Measurements from ENCODE around the gene MBOAT1. TPM values are rescaled to one million over a fixed set of nuclear protein-coding genes. Genes with fewer than 3 reads are reported as not detected.
"Not testable (repeated sequence)": the region's sequence is repeated elsewhere in the genome, so short reads cannot be mapped to it uniquely, and the experiment has no call there.

MBOAT1 gene
- total and polyA plus RNA-seq, 12 donors = 1.5 to 7.9 (median 3.8) TPM

GRCh38 chr6:20146291-20146690 is 66.0 kb downstream of the MBOAT1 start:
- H3K4me1 ChIP-seq = peaks cover 0 to 12% (median 0%) of the 10 kb centered on the region in 9 donors

GRCh38 chr6:20142866-20143265 is 69.4 kb downstream of the MBOAT1 start:
- Histone ChIP-seq H3K4me1 (peaks cover 0 to 3% (median 0%) of the 10 kb centered on the region in 9 donors), H3K36me3 (peaks cover 0 to 67% (median 8%) of the 10 kb centered on the region in 9 donors), H3K27ac (no peak overlapping the region), H3K27me3 (no peaks in the 10 kb centered on the region), H3K4me3 (no peak overlapping the region), H3K9me3 (no peaks in the 10 kb centered on the region)
- intact Hi-C loops (cut with DNase I) = no loop called here
- TF ChIP-seq CTCF (IDR thresholded peaks at IDR 0.05) = no peak
- ATAC-seq (no peak), DNase-seq (no peak)
- 93 to 96% methylated on average over 4 of the region's 4 CpGs for WGBS, 2 donors

More at GRCh38 chr6:20146291-20146690, 66.0 kb downstream of the MBOAT1 start:
- DNase-seq = no peak
- H3K36me3 ChIP-seq = peaks cover 0 to 57% (median 8%) of the 10 kb centered on the region in 9 donors
- intact Hi-C loops (cut with DNase I) = no loop called here
- H3K9me3 ChIP-seq = no peaks in the 10 kb centered on the region
- ATAC-seq = no peak
- 97 to 99% methylated on average over 2 of the region's 2 CpGs for WGBS, 2 donors
- H3K27ac ChIP-seq = no peak overlapping the region
- no peak overlapping the region for H3K4me3 ChIP-seq
- TF ChIP-seq CTCF (IDR thresholded peaks at IDR 0.05) = no peak
- H3K27me3 ChIP-seq = no peaks in the 10 kb centered on the region

GRCh38 chr6:20141931-20142330 is 70.3 kb downstream of the MBOAT1 start:
- Histone ChIP-seq H3K27ac (no peak overlapping the region), H3K4me3 (no peak overlapping the region), H3K9me3 (no peaks in the 10 kb centered on the region), H3K27me3 (no peaks in the 10 kb centered on the region), H3K4me1 (no peaks in the 10 kb centered on the region), H3K36me3 (peaks cover 0 to 61% (median 8%) of the 10 kb centered on the region in 9 donors)
- DNase-seq (no peak), ATAC-seq (no peak)
- no peak for TF ChIP-seq CTCF (IDR thresholded peaks at IDR 0.05)
- intact Hi-C loops (cut with DNase I) = no loop called here
- WGBS, 2 donors = 93 to 98% methylated on average over 2 of the region's 2 CpGs

- H3K36me3 ChIP-seq = peaks cover 0 to 50% (median 8%) of the 10 kb centered on the region in 9 donors
- H3K9me3 ChIP-seq; intact Hi-C loops (cut with DNase I); H3K27ac ChIP-seq; H3K4me3 ChIP-seq; DNase-seq; H3K27me3 ChIP-seq; ATAC-seq: not testable (repeated sequence)
- peaks cover 0 to 15% (median 0%) of the 10 kb centered on the region in 9 donors for H3K4me1 ChIP-seq
- WGBS, 2 donors = 91 to 94% methylated on average over 11 of the region's 11 CpGs
These were observed 72.9 kb downstream of the MBOAT1 start for GRCh38 chr6:20139127-20139963.

- intact Hi-C loops (cut with DNase I) = no loop called here
- Histone ChIP-seq H3K27me3 (no peaks in the 10 kb centered on the region), H3K4me3 (no peak overlapping the region), H3K36me3 (peaks cover 0 to 36% (median 3%) of the 10 kb centered on the region in 9 donors), H3K4me1 (peaks cover 0 to 15% (median 0%) of the 10 kb centered on the region in 9 donors), H3K27ac (no peak overlapping the region), H3K9me3 (no peaks in the 10 kb centered on the region)
- WGBS, 2 donors = 95 to 96% methylated on average over 4 of the region's 4 CpGs
- no peak for DNase-seq
- no peak for TF ChIP-seq CTCF (IDR thresholded peaks at IDR 0.05)
- no peak for ATAC-seq
These were observed 74.4 kb downstream of the MBOAT1 start for GRCh38 chr6:20137837-20138236.

Measured in heart right ventricle (tissue), 16 donors.